Measurements from ENCODE around the gene AFAP1L1. TPM values are rescaled to one million over a fixed set of nuclear protein-coding genes. Genes with fewer than 3 reads are reported as not detected.

The AFAP1L1 gene
- total RNA-seq, 4 donors from 2014 or later: 48.8 to 99.8 (median 70.3) TPM

DNA sequence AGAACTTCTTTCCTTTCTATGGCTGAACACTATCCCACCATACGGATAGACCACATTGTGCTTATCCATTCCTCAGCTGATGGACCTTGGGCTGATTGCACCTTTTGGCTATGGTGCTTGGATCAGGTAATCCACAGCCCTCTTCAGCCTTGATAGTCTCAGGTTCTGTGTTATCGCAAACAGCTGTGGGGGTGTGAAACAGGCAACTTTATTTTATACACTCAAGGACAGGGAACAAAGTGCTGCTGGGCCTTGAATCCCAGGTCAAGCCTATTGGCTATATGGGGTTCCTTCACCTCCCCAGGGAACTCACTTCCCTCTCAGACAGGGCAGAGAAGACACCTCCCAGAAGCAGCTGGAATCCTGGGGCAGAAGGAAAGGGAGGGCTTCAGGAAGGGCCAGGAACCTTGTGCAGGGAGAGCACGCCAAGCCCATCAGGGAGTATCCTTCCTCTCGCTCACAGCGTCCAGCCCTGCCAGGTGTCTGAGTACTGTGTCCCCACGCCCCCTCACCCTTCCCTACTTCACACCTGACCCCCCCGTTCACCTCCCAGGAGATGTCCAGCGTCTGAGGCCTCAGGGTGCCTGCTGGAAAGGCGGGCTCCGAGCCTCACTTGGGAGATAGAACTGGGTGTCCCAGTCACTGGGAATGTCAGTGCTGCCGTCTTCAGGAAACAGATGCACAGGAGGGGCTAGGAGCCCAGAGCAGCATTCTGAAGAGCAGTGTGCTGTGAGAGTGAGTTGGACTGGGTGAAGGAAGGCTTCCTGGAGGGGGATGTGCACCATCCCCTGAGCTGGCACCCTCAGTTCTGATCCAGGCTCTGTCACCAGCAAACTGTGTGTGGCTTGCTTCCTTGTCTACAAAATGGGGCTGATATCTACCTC is 32.8 kb downstream of the AFAP1L1 start:
- TF ChIP-seq, protein P1, sequence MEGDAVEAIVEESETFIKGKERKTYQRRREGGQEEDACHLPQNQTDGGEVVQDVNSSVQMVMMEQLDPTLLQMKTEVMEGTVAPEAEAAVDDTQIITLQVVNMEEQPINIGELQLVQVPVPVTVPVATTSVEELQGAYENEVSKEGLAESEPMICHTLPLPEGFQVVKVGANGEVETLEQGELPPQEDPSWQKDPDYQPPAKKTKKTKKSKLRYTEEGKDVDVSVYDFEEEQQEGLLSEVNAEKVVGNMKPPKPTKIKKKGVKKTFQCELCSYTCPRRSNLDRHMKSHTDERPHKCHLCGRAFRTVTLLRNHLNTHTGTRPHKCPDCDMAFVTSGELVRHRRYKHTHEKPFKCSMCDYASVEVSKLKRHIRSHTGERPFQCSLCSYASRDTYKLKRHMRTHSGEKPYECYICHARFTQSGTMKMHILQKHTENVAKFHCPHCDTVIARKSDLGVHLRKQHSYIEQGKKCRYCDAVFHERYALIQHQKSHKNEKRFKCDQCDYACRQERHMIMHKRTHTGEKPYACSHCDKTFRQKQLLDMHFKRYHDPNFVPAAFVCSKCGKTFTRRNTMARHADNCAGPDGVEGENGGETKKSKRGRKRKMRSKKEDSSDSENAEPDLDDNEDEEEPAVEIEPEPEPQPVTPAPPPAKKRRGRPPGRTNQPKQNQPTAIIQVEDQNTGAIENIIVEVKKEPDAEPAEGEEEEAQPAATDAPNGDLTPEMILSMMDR (IDR thresholded peaks at IDR 0.05; ENCODE audit: low read depth): no peak

- TF ChIP-seq, protein P1 (IDR thresholded peaks at IDR 0.05; ENCODE audit: low read depth): no peak
Observed at GRCh38 chr5:149309354-149309753, 37.7 kb downstream of the AFAP1L1 start.

DNA sequence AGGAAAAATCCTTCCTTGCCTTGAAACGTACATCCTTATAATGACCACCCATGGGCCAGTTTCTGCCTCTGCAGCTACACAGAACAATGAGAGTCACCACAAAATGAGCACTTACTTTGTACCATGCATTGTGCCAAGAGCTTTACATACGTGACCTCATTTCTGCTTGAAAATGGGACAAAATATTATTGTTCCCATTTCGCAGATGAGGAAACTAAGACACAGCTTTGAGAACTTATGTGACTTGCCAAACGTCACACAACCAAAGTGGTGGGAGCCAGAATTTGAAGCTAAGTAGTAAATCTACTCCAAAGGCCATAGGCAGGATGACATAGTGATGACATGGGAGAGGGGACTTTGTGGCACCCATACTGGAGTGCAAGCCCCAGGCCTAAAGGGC is 38.8 kb downstream of the AFAP1L1 start:
- TF ChIP-seq, protein P1 (IDR thresholded peaks at IDR 0.05; ENCODE audit: low read depth): no peak

DNA sequence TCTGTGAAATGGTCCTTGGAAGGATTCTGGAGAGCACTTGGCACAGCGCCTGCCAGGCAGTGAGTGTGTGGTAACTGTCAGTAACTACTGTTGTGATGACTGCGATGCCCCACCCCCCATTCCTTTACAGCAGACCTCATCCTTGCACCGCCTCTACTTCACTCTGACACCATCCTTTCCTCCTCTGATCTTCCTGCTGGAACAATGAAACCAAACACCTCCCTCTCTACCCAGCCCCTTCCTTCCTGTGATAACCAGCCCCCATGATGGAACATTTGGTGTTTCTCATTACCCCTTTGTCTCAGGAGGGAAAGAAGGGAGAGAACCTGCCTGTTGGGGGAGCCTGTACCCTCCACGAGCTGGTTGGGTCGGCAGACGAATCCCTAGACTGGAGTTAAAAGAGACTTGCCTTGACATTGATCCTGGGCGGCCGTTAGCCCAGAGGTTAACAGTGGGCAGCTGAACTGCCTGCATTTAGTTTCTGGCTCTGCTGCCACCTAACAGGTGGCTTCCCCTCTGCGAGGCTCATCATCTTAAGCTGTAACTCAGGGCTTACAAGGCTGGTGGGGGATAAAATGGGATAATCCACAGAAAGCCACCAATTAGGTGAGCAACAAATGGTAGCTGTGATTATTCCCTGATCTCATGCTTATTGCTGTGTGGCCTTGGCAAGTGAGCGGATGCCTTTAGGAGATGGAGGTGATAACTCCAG is 39.4 kb downstream of the AFAP1L1 start:
- TF ChIP-seq, protein P1 (IDR thresholded peaks at IDR 0.05; ENCODE audit: low read depth): no peak

DNA sequence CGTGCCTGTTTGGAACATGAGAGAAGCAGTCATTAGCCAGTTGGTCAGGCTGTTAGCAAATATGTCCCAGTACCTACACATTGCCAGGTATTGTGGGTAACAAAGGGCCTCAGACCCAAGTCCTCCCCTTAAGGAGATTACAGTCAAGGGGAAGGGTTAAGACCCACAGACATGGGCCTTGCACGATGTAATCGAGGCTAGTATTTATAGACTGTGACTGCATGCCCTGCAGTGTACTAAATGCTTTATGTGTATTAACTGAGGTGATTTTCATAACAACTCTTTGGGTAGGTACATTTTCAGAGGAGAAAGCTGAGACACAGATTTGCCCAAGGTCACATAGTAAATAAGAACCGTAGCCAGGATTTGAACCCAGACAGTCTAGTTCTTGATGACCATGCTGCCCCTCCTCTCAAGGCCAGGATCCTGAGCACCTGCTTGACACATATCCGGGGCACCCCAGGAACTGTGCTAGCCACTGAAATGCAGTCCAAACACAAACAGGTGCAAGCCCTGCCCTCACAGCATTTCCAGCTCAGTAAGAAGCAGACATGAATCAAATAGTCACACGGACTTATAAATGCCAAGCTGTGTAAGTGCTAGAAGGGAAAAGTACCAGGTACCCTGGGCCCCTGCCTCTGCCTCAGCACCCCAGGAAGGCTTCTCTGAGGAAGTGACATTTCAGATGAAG is 41.6 kb downstream of the AFAP1L1 start:
- TF ChIP-seq, protein P1 (IDR thresholded peaks at IDR 0.05; ENCODE audit: low read depth): no peak

DNA sequence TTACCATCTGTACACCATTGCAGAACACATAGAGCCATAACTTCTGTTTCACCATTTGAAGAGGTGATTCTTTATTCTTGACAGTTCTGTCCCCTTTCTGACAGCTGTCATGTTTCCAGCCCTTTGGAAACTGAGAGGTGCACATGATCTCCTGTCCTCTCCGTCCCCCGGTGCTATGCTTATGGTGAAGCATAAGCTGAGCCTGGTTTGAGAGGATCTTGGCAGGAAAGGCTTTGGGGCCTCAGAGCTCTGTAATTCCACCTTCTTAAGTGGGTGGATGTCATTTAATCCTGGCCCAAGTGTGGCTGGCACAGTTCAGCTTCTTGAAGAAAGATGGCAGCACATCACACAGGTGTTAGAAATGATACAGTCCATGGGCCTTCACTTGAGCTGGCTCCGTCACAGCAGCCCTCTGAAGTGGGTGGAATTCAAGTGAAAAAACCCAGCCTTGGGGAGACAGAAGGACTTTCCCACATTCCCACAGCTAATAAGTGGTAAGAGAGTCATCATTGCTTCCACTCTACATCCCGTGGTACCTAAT is 43.0 kb downstream of the AFAP1L1 start:
- TF ChIP-seq, protein P1 (IDR thresholded peaks at IDR 0.05; ENCODE audit: low read depth): no peak

Measured in subcutaneous adipose tissue (tissue), 4 donors.